Fibroblast of the aortic adventitia (primary cell): ENCODE data around the gene ETFA. TPM values are rescaled to one million over a fixed set of nuclear protein-coding genes. Genes with fewer than 3 reads are reported as not detected.

Experiments used
- DNase-seq: peaks from one replicate; pipeline ENCODE4 v3.0.0-alpha.2; 2010; ENCODE audit warnings: low read depth
- H3K4me3 ChIP-seq: 2 replicates; pipeline ENCODE4 v1.5.1; 2011; ENCODE audit warnings: low read depth, mild to moderate bottlenecking, control low read depth, low read length, moderate library complexity
- CTCF ChIP-seq: IDR thresholded peaks from 2 replicates; pipeline ENCODE4 v1.5.1; 2011; ENCODE audit warnings: mild to moderate bottlenecking, low read length, control low read depth, inconsistent platforms; ENCODE audit not compliant: insufficient read depth
- total RNA-seq: library from RNA; depleted of rRNA; stranded (reverse); fragments of >200 nt; gene quantifications from 2 replicates; pipeline ENCODE4 v1.2.3, GENCODE V29; 2012; ENCODE audit warnings: low replicate concordance

The ETFA gene
- total RNA-seq, 1 donor, result 87.8 TPM

- no peak for TF ChIP-seq CTCF
- no peak overlapping the region for H3K4me3 ChIP-seq
- DNase-seq, result no peak
Measured at GRCh38 chr15:76190070-76190564, 121.2 kb downstream of the ETFA start.

- no peak for DNase-seq
- no peak for TF ChIP-seq CTCF
- H3K4me3 ChIP-seq, result no peak overlapping the region
Measured at GRCh38 chr15:76189106-76189505, 122.2 kb downstream of the ETFA start.

GRCh38 chr15:76187163-76187562, 124.1 kb downstream of the ETFA start:
- no peak for DNase-seq
- no peak for TF ChIP-seq CTCF
- no peak overlapping the region for H3K4me3 ChIP-seq

GRCh38 chr15:76185716-76186115, 125.6 kb downstream of the ETFA start:
- peak; percentile 71 for TF ChIP-seq CTCF
- no peak overlapping the region for H3K4me3 ChIP-seq
- DNase-seq, result peak; percentile 85

- H3K4me3 ChIP-seq, result no peak overlapping the region
- DNase-seq, result no peak
- no peak for TF ChIP-seq CTCF
Measured at GRCh38 chr15:76184650-76185035, 126.6 kb downstream of the ETFA start.

GRCh38 chr15:76183930-76184649, 127.2 kb downstream of the ETFA start:
- TF ChIP-seq CTCF, result no peak
- no peak for DNase-seq
- no peak overlapping the region for H3K4me3 ChIP-seq

- DNase-seq, result no peak
- no peak overlapping the region for H3K4me3 ChIP-seq
- no peak for TF ChIP-seq CTCF
Measured at GRCh38 chr15:76181705-76182107, 129.6 kb downstream of the ETFA start.
